H1 (cell line): ENCODE data around the gene C6orf58. TPM values are rescaled to one million over a fixed set of nuclear protein-coding genes. Genes with fewer than 3 reads are reported as not detected.

Experiments used
- CTCF ChIA-PET: fragments of 300-600 bp; sonication (Branson Sonifier 250); formaldehyde crosslinking; loops from one replicate; lab custom pipeline; 2021; ENCODE audit not compliant: partially characterized antibody; lab: Charles Lee
- POLR2A ChIA-PET: fragments of 300-600 bp; sonication (Branson Sonifier 250); formaldehyde crosslinking; loops from one replicate; lab custom pipeline; 2021; ENCODE audit warnings: inconsistent platforms; ENCODE audit not compliant: partially characterized antibody; lab: Charles Lee
- DNase-seq, 2 experiments: peaks; one replicate each; pipeline versions ENCODE4 v3.0.0 to v3.0.0-alpha.2; 2010 to 2022; ENCODE audit warnings: low spot score in 2 of 2, low read depth in 1 of 2, mixed read lengths in 1 of 2
- FAIRE-seq: peaks from 2 replicates; lab custom pipeline; 2011; peaks lifted over from hg19 to GRCh38; lab: Jason Lieb, UNC
- H2AFZ ChIP-seq: 2 replicates; pipeline ENCODE4 v1.8.1; 2012; ENCODE audit warnings: low read length, inconsistent platforms
- H2AK5ac ChIP-seq: 2 replicates; pipeline ENCODE4 v1.6.1; 2013; ENCODE audit warnings: low read depth, low read length
- H2BK120ac ChIP-seq: replicated peaks from 2 replicates; pipeline ENCODE3; 2013; ENCODE audit warnings: low read depth, low read length, inconsistent platforms
- H2BK12ac ChIP-seq: 2 replicates; pipeline ENCODE4 v1.6.1; 2013; ENCODE audit warnings: low read depth, low read length
- H2BK15ac ChIP-seq: 2 replicates; pipeline ENCODE4 v1.6.1; 2013; ENCODE audit warnings: low read length
- H2BK20ac ChIP-seq: 2 replicates; pipeline ENCODE4 v1.6.1; 2013; ENCODE audit warnings: low read length
- H2BK5ac ChIP-seq: 2 replicates; pipeline ENCODE4 v1.6.1; 2013; ENCODE audit warnings: low read depth, low read length
- H3K14ac ChIP-seq: 2 replicates; pipeline ENCODE4 v1.6.1; 2013; ENCODE audit warnings: inconsistent platforms; ENCODE audit not compliant: insufficient read length
- H3K18ac ChIP-seq: 2 replicates; pipeline ENCODE4 v1.6.1; 2013; ENCODE audit warnings: low read length; ENCODE audit errors: extremely low read depth
- H3K23ac ChIP-seq: 2 replicates; pipeline ENCODE4 v1.6.1; 2013; ENCODE audit warnings: inconsistent platforms; ENCODE audit not compliant: insufficient read length
- H3K23me2 ChIP-seq: 2 replicates; pipeline ENCODE4 v1.6.1; 2013; ENCODE audit warnings: low read depth, low read length
- H3K27ac ChIP-seq: 2 replicates; pipeline ENCODE4 v1.6.1; 2011; ENCODE audit warnings: low read depth, low read length, inconsistent platforms
- H3K27me3 ChIP-seq, 4 experiments: replicated peaks in 1 of 4; 1 replicate in 1 of 4; 2 replicates in 3 of 4; pipeline versions ENCODE4 v1.6.1 to v1.8.1; 2011 to 2013; ENCODE audit warnings: low read length in 3 of 4, mild to moderate bottlenecking in 3 of 4, inconsistent platforms in 2 of 4, mixed read lengths in 2 of 4, moderate library complexity in 1 of 4; ENCODE audit not compliant: control insufficient read depth in 3 of 4, insufficient read depth in 3 of 4; ENCODE audit errors: extremely low read depth in 1 of 4
- H3K36me3 ChIP-seq, 4 experiments: 2 replicates each; pipeline versions ENCODE4 v1.6.1 to v1.8.1; 2011 to 2013; ENCODE audit warnings: mild to moderate bottlenecking in 4 of 4, low read length in 3 of 4, moderate library complexity in 2 of 4, control low read depth in 1 of 4, inconsistent platforms in 1 of 4; ENCODE audit not compliant: insufficient read depth in 4 of 4, control insufficient read depth in 2 of 4
- H3K4ac ChIP-seq: replicated peaks from 2 replicates; pipeline ENCODE3; 2013; ENCODE audit warnings: low read length, low read depth, mixed read lengths, inconsistent platforms; ENCODE audit not compliant: insufficient read length
- H3K4me1 ChIP-seq, 4 experiments: replicated peaks in 1 of 4; 1 replicate in 1 of 4; 2 replicates in 3 of 4; pipeline versions ENCODE4 v1.6.1 to v1.8.1; 2011 to 2013; ENCODE audit warnings: low read length in 3 of 4, inconsistent platforms in 2 of 4, mixed read lengths in 1 of 4; ENCODE audit not compliant: insufficient read depth in 4 of 4, control insufficient read depth in 3 of 4
- H3K4me2 ChIP-seq, 2 experiments: 2 replicates each; pipeline versions ENCODE4 v1.6.1 to v1.8.1; 2011 to 2013; ENCODE audit warnings: low read depth in 2 of 2, low read length in 2 of 2, control low read depth in 1 of 2, inconsistent platforms in 1 of 2, mild to moderate bottlenecking in 1 of 2; ENCODE audit not compliant: insufficient read depth in 1 of 2
- H3K4me3 ChIP-seq, 4 experiments: fragments of 200-600, 300-600 bp in 1 of 4; sonication (generic), shearing (Covaris generic), sonication (Bioruptor Twin) in 1 of 4; 2 replicates each; pipeline versions ENCODE4 v1.5.1 to v1.8.1; 2011 to 2016; ENCODE audit warnings: low read length in 4 of 4, low read depth in 3 of 4, control low read depth in 2 of 4, inconsistent platforms in 2 of 4, mild to moderate bottlenecking in 2 of 4, mixed read lengths in 1 of 4, moderate library complexity in 1 of 4; ENCODE audit not compliant: insufficient read depth in 2 of 4; ENCODE audit errors: extremely low read depth in 1 of 4
- H3K56ac ChIP-seq: replicated peaks from 2 replicates; pipeline ENCODE3; 2013; ENCODE audit warnings: low read depth, mild to moderate bottlenecking, mixed read lengths, low read length, inconsistent platforms; ENCODE audit not compliant: insufficient read length
- H3K79me1 ChIP-seq: 2 replicates; pipeline ENCODE4 v1.6.1; 2013; ENCODE audit warnings: low read depth, low read length, control low read depth
- H3K79me2 ChIP-seq, 2 experiments: 2 replicates each; pipeline versions ENCODE4 v1.6.1 to v1.8.1; 2012 to 2013; ENCODE audit warnings: low read length in 2 of 2, mild to moderate bottlenecking in 2 of 2, inconsistent platforms in 1 of 2; ENCODE audit not compliant: insufficient read depth in 2 of 2, control insufficient read depth in 1 of 2
- H3K9ac ChIP-seq, 4 experiments: replicated peaks in 1 of 4; 1 replicate in 1 of 4; 2 replicates in 3 of 4; pipeline versions ENCODE4 v1.6.1 to v1.8.1; 2011 to 2013; ENCODE audit warnings: low read depth in 3 of 4, low read length in 3 of 4, control low read depth in 2 of 4, mild to moderate bottlenecking in 2 of 4, moderate library complexity in 2 of 4, inconsistent platforms in 1 of 4; ENCODE audit errors: extremely low read depth in 1 of 4
- H3K9me3 ChIP-seq, 2 experiments: 2 replicates each; pipeline versions ENCODE4 v1.6.1 to v1.8.1; 2012 to 2013; ENCODE audit warnings: mild to moderate bottlenecking in 2 of 2, moderate library complexity in 2 of 2, control low read depth in 1 of 2, inconsistent platforms in 1 of 2, low read depth in 1 of 2, low read length in 1 of 2, mixed read lengths in 1 of 2; ENCODE audit not compliant: insufficient read depth in 2 of 2
- H4K20me1 ChIP-seq, 2 experiments: replicated peaks in 1 of 2; 2 replicates each; pipeline versions ENCODE3 to v1.8.1; 2011 to 2013; ENCODE audit warnings: inconsistent platforms in 2 of 2, low read length in 2 of 2, mild to moderate bottlenecking in 1 of 2; ENCODE audit not compliant: insufficient read depth in 2 of 2, control insufficient read depth in 1 of 2
- H4K5ac ChIP-seq: 2 replicates; pipeline ENCODE4 v1.6.1; 2013; ENCODE audit warnings: low read length, low read depth, mixed read lengths, inconsistent platforms; ENCODE audit not compliant: insufficient read length
- H4K8ac ChIP-seq: 2 replicates; pipeline ENCODE4 v1.8.0; 2013; ENCODE audit warnings: mild to moderate bottlenecking, moderate library complexity, low read length, inconsistent platforms; ENCODE audit not compliant: insufficient read depth; ENCODE audit errors: extremely low read depth
- H4K91ac ChIP-seq: replicated peaks from 2 replicates; pipeline ENCODE3; 2013; ENCODE audit warnings: low read length, mixed read lengths, inconsistent platforms; ENCODE audit not compliant: insufficient read length
- CTCF ChIP-seq, 3 experiments: IDR thresholded peaks; 1 replicate in 2 of 3; 2 replicates in 1 of 3; pipeline versions ENCODE4 v1.5.1 to v1.6.1; 2011; ENCODE audit warnings: low read length in 3 of 3, mild to moderate bottlenecking in 3 of 3, inconsistent platforms in 2 of 3, low read depth in 1 of 3, moderate library complexity in 1 of 3; ENCODE audit not compliant: insufficient read depth in 1 of 3; ENCODE audit errors: control extremely low read depth in 1 of 3
- GTF2F1 ChIP-seq: IDR thresholded peaks from 2 replicates; pipeline ENCODE4 v1.6.1; 2012; ENCODE audit warnings: low read depth, low read length, improper control_type of control experiment, borderline replicate concordance
- RAD21 ChIP-seq, 2 experiments: IDR thresholded peaks in 1 of 2; conservative IDR thresholded peaks in 1 of 2; 2 replicates each; pipeline ENCODE4 v1.6.1; 2011; ENCODE audit warnings: low read depth in 2 of 2, low read length in 2 of 2, improper control_type of control experiment in 1 of 2, inconsistent platforms in 1 of 2, mild to moderate bottlenecking in 1 of 2, moderate library complexity in 1 of 2
- WGBS, 2 experiments: shearing (Covaris generic) in 1 of 2; methylation state at CpG; one replicate each; pipeline versions ENCODE4 v1.1.6 to v1.1.7; 2013 to 2015; ENCODE audit warnings: low lambda C conversion rate in 2 of 2, mixed read lengths in 2 of 2, inconsistent platforms in 1 of 2, low coverage in 1 of 2, missing lambda C conversion rate in 1 of 2; ENCODE audit not compliant: insufficient replicate concordance in 2 of 2, insufficient coverage in 1 of 2, insufficient read length in 1 of 2; ENCODE audit errors: extremely low coverage in 1 of 2, missing lambda C conversion rate in 1 of 2; 5-methylcytosine and 5-hydroxymethylcytosine counted together
- polyA plus RNA-seq, 7 experiments: library from polyadenylated mRNA; depleted of rRNA in 3 of 7; stranded (reverse) in 5 of 7; unstranded in 2 of 7; fragments of >200 nt in 5 of 7; fragments of 200-250 nt in 2 of 7; gene quantifications; 1 replicate in 5 of 7; 2 replicates in 1 of 7; 4 replicates in 1 of 7; pipeline versions ENCODE4 v1.2.1 to v1.2.3, GENCODE V29; 2011 to 2013; ENCODE audit warnings: missing spikeins in 2 of 7, mixed read lengths in 2 of 7
- total RNA-seq: library from RNA; stranded (reverse); fragmentation: NEBNext Ultra II Directional; extraction: Animal tissue kit (Norgen Biotek cat#: 25700); gene quantifications from 2 replicates; pipeline ENCODE4 v1.2.1, GENCODE V29; 2021
- TF ChIP-seq, protein P1 (sequence below): IDR thresholded peaks from 2 replicates; pipeline ENCODE4 v1.6.1; 2012; ENCODE audit warnings: inconsistent platforms

The C6orf58 gene
- total and polyA plus RNA-seq, 2 of the 8 experiments (the other 6 are each of a cell fraction or from before 2014, with no cell fraction given) = not detected

GRCh38 chr6:127606131-127606562 lies 29.2 kb downstream of the C6orf58 start:
- Histone ChIP-seq H3K36me3 (no peaks in the 10 kb centered on the region), H2BK20ac (no peak overlapping the region), H3K9ac (no peak overlapping the region), H4K20me1 (no peaks in the 10 kb centered on the region), H3K4me3 (no peak overlapping the region), H2BK12ac (no peak overlapping the region), H3K27me3 (no peaks in the 10 kb centered on the region), H2BK5ac (no peak overlapping the region), H3K4me1 (peaks cover 0 to 3% (median 1%) of the 10 kb centered on the region in 4 experiments; a peak in 2 of 7 replicates), H3K27ac (no peak overlapping the region), H3K23me2 (no peaks in the 10 kb centered on the region), H3K23ac (no peak overlapping the region), H2BK15ac (no peak overlapping the region), H2BK120ac (no peak overlapping the region), H3K79me2 (no peaks in the 10 kb centered on the region), H3K4me2 (no peak overlapping the region), H3K18ac (no peak overlapping the region), H3K9me3 (peaks cover 2% of the 10 kb centered on the region in 2 experiments; a peak in 1 of 4 replicates), H4K8ac (no peak overlapping the region), H3K14ac (no peak overlapping the region), H3K56ac (no peak overlapping the region), H3K79me1 (no peaks in the 10 kb centered on the region), H2AK5ac (no peak overlapping the region), H2AFZ (peak overlapping the region; percentile 91), H4K91ac (no peak overlapping the region), H4K5ac (no peak overlapping the region), H3K4ac (no peak overlapping the region)
- FAIRE-seq (peak; percentile 74), DNase-seq (peak in 1 of 2 experiments; percentile 59)
- WGBS, 2 experiments = 64% methylated on average over 3 of the region's 3 CpGs; no CpG with 5 or more reads in 1 of the 2 experiments
- POLR2A ChIA-PET = no interaction called here
- peak; percentile 87 to 88 for TF ChIP-seq RAD21 (IDR thresholded peaks at IDR 0.05 in 1 of 2, conservative IDR thresholded peaks at IDR 0.05 in 1 of 2; ENCODE audit: low read depth in 2 of 2, low read length in 2 of 2)
- TF ChIP-seq GTF2F1 = no peak
- peak in 2 of 3 experiments; percentile 61 to 64; a peak in 3 of 4 replicates for TF ChIP-seq CTCF (IDR thresholded peaks at IDR 0.05; ENCODE audit: control extremely low read depth in 1 of 3, insufficient read depth in 1 of 3, low read depth in 1 of 3, low read length in 3 of 3)
- TF ChIP-seq, protein P1, sequence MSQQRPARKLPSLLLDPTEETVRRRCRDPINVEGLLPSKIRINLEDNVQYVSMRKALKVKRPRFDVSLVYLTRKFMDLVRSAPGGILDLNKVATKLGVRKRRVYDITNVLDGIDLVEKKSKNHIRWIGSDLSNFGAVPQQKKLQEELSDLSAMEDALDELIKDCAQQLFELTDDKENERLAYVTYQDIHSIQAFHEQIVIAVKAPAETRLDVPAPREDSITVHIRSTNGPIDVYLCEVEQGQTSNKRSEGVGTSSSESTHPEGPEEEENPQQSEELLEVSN = peak; percentile 50; the same call in 1 of the 2 replicates
- CTCF ChIA-PET = interaction anchor here (0.6 to 2.5 kb wide), 6 partner anchors 9 to 104 kb away, joined by 4 to 21 read pairs (median 6); no protein-coding TSS in a partner anchor
